HL-60 (cell line): ENCODE measurements around the gene ZFP28.

ENCODE experiments used
- DNase-seq, 2 experiments: peaks; one replicate each; pipeline ENCODE4 v3.0.0-alpha.2; 2010 to 2020; ENCODE audit warnings: low read depth in 1 of 2, low spot score in 1 of 2
- H3K27ac ChIP-seq: fragments of 250-450 bp; sonication (Bioruptor Pico); replicated peaks from 2 replicates; pipeline ENCODE4 v1.5.1; 2020; ENCODE audit warnings: mild to moderate bottlenecking, moderate library complexity
- H3K27me3 ChIP-seq: fragments of 250-450 bp; sonication (Bioruptor Pico); 2 replicates; pipeline ENCODE4 v1.5.1; 2021; ENCODE audit warnings: mild to moderate bottlenecking, moderate library complexity; ENCODE audit not compliant: insufficient read depth, poor library complexity, severe bottlenecking
- H3K4me3 ChIP-seq: replicated peaks from 2 replicates; pipeline ENCODE4 v1.5.1; 2011; ENCODE audit warnings: mild to moderate bottlenecking, control low read depth, low read length; ENCODE audit not compliant: insufficient read depth
- GABPA ChIP-seq: IDR thresholded peaks from 2 replicates; pipeline ENCODE4 v1.6.1; 2012; ENCODE audit warnings: low read depth
- POLR2AphosphoS5 ChIP-seq: IDR thresholded peaks from 2 replicates; pipeline ENCODE4 v1.6.1; 2012; ENCODE audit warnings: low read depth
- SPI1 ChIP-seq: IDR thresholded peaks from 2 replicates; pipeline ENCODE4 v1.6.1; 2012; ENCODE audit warnings: low read depth, mild to moderate bottlenecking, borderline replicate concordance
- TF ChIP-seq, protein P1 (sequence below): IDR thresholded peaks from 2 replicates; pipeline ENCODE4 v1.6.1; 2012; ENCODE audit warnings: low read depth; ENCODE audit not compliant: insufficient replicate concordance
- TF ChIP-seq, protein P2 (sequence below): IDR thresholded peaks from one replicate; pipeline ENCODE4 v1.5.1; 2011; ENCODE audit warnings: low read length, control low read depth, inconsistent platforms; ENCODE audit not compliant: insufficient read depth

The ZFP28 gene

DNA sequence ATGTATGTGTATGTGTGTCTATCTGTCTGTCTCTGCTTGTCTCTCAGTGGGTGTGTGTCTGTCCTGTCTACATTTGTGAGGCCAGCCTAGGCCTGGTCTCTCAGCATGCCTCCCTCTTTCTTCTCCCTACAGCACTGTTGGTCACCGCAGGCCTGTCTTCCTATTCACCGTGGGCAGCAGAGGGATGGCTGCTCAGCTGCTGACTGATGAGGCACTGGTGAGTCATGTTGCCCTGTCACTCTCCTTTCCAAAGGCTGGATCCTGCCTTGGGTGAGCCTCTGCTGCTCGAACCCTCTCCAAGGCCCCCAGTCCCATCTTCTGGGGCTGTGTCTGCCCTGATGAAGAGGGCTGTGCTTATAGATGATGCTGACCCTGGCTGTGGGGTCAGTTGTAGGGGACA, 62.6 kb downstream of the ZFP28 start:
- no peak for DNase-seq
- no peaks in the 10 kb centered on the region for H3K27me3 ChIP-seq
- no peak overlapping the region for H3K27ac ChIP-seq
- no peak overlapping the region for H3K4me3 ChIP-seq
- TF ChIP-seq, protein P1, sequence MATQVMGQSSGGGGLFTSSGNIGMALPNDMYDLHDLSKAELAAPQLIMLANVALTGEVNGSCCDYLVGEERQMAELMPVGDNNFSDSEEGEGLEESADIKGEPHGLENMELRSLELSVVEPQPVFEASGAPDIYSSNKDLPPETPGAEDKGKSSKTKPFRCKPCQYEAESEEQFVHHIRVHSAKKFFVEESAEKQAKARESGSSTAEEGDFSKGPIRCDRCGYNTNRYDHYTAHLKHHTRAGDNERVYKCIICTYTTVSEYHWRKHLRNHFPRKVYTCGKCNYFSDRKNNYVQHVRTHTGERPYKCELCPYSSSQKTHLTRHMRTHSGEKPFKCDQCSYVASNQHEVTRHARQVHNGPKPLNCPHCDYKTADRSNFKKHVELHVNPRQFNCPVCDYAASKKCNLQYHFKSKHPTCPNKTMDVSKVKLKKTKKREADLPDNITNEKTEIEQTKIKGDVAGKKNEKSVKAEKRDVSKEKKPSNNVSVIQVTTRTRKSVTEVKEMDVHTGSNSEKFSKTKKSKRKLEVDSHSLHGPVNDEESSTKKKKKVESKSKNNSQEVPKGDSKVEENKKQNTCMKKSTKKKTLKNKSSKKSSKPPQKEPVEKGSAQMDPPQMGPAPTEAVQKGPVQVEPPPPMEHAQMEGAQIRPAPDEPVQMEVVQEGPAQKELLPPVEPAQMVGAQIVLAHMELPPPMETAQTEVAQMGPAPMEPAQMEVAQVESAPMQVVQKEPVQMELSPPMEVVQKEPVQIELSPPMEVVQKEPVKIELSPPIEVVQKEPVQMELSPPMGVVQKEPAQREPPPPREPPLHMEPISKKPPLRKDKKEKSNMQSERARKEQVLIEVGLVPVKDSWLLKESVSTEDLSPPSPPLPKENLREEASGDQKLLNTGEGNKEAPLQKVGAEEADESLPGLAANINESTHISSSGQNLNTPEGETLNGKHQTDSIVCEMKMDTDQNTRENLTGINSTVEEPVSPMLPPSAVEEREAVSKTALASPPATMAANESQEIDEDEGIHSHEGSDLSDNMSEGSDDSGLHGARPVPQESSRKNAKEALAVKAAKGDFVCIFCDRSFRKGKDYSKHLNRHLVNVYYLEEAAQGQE, result no peak
- TF ChIP-seq GABPA, result no peak

DNA sequence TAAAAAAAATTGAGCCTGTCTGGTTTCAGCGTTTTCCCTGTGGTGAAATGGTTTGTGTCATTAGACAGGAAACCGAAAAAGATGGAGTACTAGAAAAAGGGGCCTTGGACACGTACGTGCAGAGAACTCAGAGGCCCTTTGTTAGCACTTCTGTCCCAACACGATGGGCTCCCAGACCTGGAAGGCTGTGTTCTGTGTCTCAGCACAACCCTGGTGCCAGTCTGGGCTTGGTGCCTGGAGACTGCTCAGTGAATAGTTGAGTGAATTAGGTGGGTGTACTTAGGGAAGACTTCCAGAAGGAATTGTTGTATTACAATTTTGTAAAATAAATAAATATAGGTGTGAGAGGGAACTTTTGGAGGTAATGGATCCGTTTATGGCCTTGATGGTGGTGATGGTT, 65.1 kb downstream of the ZFP28 start:
- TF ChIP-seq, protein P2, sequence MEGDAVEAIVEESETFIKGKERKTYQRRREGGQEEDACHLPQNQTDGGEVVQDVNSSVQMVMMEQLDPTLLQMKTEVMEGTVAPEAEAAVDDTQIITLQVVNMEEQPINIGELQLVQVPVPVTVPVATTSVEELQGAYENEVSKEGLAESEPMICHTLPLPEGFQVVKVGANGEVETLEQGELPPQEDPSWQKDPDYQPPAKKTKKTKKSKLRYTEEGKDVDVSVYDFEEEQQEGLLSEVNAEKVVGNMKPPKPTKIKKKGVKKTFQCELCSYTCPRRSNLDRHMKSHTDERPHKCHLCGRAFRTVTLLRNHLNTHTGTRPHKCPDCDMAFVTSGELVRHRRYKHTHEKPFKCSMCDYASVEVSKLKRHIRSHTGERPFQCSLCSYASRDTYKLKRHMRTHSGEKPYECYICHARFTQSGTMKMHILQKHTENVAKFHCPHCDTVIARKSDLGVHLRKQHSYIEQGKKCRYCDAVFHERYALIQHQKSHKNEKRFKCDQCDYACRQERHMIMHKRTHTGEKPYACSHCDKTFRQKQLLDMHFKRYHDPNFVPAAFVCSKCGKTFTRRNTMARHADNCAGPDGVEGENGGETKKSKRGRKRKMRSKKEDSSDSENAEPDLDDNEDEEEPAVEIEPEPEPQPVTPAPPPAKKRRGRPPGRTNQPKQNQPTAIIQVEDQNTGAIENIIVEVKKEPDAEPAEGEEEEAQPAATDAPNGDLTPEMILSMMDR, result no peak
- TF ChIP-seq, protein P1, result no peak
- no peak for TF ChIP-seq GABPA
- no peak for TF ChIP-seq SPI1
- no peak for TF ChIP-seq POLR2AphosphoS5
- DNase-seq, result no peak
- Histone ChIP-seq H3K4me3 (no peak overlapping the region), H3K27ac (no peak overlapping the region), H3K27me3 (no peaks in the 10 kb centered on the region)
